ENCODE data around the gene SOD2.
A peak's percentile ranks its signal among the peaks of the same experiment; 100 is the strongest.
"Not testable (repeated sequence)": the region's sequence is repeated elsewhere in the genome, so short reads cannot be mapped to it uniquely, and the experiment has no call there.

The SOD2 gene

DNA sequence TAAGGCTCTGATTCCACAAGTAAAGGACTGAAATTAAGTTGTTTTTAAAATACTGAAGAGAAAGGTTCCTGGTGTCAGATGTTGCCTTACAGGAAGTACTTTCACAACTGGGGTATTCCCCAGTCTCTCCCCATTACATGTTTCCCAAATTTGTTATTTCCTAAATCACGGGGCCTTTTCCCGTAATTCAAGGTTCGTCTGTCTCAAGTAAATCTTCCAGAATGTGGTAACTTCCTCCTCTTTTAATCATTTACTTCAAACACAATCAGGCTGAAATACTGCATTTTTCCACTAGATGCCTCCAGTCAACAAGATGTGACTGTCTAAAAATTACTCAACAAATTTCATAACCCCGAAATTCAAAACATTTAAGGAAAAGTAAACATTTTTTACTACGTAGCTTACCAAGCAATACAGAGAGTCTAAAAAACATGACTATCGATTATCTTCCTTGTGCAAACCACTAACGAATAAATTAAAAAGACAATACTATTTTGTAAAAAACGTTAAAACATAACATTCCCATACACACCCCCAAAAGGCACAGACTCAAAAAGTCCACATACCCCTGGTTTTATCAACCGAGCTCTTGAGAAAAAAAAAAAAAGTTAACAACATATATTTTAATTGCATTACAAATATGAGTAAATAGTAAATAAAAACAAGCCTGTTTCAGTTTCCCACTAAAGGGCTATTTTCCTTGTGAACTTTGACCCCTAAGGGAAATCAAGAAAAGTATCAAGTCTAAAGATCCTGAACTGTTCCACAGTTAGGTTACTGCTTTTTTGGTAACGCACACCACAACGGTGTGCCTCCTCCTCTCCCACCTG lies 1.7 kb downstream of the SOD2 start:
- H3K27ac ChIP-seq = peak overlapping the region; percentile 92 to 94
- intact Hi-C loops (cut with DNase I; ENCODE audit: low total_unique reads) = loop anchor here (5.0 to 10.0 kb wide), 2 partner anchors 161 to 253 kb away; no protein-coding TSS in a partner anchor
- DNase-seq = no peak
- TF ChIP-seq, protein P1, sequence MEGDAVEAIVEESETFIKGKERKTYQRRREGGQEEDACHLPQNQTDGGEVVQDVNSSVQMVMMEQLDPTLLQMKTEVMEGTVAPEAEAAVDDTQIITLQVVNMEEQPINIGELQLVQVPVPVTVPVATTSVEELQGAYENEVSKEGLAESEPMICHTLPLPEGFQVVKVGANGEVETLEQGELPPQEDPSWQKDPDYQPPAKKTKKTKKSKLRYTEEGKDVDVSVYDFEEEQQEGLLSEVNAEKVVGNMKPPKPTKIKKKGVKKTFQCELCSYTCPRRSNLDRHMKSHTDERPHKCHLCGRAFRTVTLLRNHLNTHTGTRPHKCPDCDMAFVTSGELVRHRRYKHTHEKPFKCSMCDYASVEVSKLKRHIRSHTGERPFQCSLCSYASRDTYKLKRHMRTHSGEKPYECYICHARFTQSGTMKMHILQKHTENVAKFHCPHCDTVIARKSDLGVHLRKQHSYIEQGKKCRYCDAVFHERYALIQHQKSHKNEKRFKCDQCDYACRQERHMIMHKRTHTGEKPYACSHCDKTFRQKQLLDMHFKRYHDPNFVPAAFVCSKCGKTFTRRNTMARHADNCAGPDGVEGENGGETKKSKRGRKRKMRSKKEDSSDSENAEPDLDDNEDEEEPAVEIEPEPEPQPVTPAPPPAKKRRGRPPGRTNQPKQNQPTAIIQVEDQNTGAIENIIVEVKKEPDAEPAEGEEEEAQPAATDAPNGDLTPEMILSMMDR (IDR thresholded peaks at IDR 0.05) = peak; percentile 82 to 95
- no peaks in the 10 kb centered on the region for H3K27me3 ChIP-seq
- H3K36me3 ChIP-seq = peaks cover 27 to 34% (median 33%) of the 10 kb centered on the region in 3 donors
- H3K4me3 ChIP-seq = peak overlapping the region; percentile 81 to 88
- H3K9me3 ChIP-seq = no peaks in the 10 kb centered on the region
- H3K4me1 ChIP-seq = peaks cover 0 to 55% (median 20%) of the 10 kb centered on the region in 4 donors

DNA sequence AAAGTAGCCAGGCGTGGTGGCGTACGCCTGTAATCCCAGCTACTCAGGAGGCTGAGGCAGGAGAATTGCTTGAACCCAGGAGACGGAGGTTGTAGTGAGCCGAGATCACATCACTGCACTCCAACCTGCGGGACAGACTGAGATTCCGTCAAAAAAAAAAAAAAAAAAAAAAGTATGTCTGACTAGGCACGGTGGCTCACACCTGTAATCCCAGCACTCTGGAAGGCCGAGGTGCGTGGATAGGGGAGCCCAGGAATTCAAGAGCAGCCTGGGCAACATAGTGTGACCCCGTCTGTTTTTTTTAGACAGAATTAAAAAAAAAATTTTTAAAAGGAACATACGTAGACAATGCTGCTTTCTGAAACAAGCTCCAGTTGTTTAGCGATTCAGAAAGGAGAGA lies 2.9 kb downstream of the SOD2 start:
- H3K27ac ChIP-seq, DNase-seq, H3K27me3 ChIP-seq, H3K9me3 ChIP-seq: not testable (repeated sequence)
- H3K4me1 ChIP-seq = peaks cover 0 to 58% (median 20%) of the 10 kb centered on the region in 4 donors
- H3K36me3 ChIP-seq = peaks cover 34 to 45% (median 44%) of the 10 kb centered on the region in 3 donors
- intact Hi-C loops (cut with DNase I; ENCODE audit: low total_unique reads) = loop anchor here (5.0 to 10.0 kb wide), 2 partner anchors 162 to 255 kb away; no protein-coding TSS in a partner anchor
- H3K4me3 ChIP-seq = peak overlapping the region in 1 of 2 donors; percentile 88

DNA sequence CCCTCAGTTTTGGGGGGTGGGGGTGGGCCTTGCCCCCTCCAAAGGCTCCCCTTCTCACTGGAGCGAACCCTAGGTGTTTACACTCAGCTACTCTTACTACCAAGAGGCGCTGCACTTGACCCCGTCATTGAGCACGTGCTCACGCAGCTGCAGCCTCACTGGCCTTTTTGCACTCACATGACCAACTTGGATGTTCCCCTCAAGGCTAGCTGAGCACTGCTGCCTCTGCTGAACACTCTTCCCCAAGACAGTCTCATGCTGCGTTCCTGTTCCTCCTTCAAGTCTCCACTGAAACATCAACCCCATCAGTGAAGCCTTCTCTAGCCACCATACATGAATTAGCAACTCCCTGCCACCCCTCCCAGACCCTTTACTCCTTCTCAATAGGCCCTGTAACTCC lies 4.0 kb downstream of the SOD2 start:
- TF ChIP-seq, protein P1 (IDR thresholded peaks at IDR 0.05) = no peak
- intact Hi-C loops (cut with DNase I; ENCODE audit: low total_unique reads) = no loop called here
- Histone ChIP-seq H3K4me1 (peaks cover 0 to 50% (median 13%) of the 10 kb centered on the region in 4 donors), H3K27me3 (no peaks in the 10 kb centered on the region), H3K36me3 (peaks cover 44 to 55% (median 54%) of the 10 kb centered on the region in 3 donors), H3K9me3 (no peaks in the 10 kb centered on the region), H3K27ac (no peak overlapping the region), H3K4me3 (peak overlapping the region in 1 of 2 donors; percentile 88)
- DNase-seq = no peak

DNA sequence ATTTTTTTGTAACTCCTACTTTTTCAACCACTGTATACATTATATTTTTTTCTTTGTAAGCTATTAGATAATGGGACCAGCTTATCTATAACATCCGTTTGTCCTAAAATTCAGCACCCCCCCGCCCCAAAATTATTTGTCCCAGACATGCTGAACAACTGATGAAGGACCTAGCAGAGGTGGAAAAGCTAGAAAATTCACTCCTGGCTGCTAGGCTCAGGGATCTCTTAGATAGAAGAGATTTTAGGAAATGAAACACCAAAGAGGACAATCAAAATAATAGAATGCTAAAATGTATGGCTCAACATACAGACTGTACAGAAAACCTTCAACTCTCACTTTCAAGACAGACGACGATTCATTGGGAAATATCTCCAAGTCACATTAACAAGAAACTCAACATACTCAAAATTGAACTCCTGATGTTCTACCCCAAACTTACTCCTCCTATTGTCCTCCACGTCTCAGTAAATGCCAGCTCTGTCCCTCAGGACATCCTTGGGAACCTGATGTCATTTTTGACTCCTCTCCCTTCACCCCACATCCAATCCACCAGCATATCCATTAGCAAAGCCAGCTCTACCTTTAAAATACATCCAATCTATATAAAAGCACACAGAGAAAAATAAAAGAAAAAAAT lies 4.7 kb downstream of the SOD2 start:
- peak overlapping the region in 1 of 2 donors; percentile 88 for H3K4me3 ChIP-seq
- H3K36me3 ChIP-seq = peaks cover 50 to 61% (median 60%) of the 10 kb centered on the region in 3 donors
- H3K27ac ChIP-seq = no peak overlapping the region
- H3K27me3 ChIP-seq = no peaks in the 10 kb centered on the region
- no peaks in the 10 kb centered on the region for H3K9me3 ChIP-seq
- no peak for DNase-seq
- intact Hi-C loops (cut with DNase I; ENCODE audit: low total_unique reads) = no loop called here
- TF ChIP-seq, protein P1 (IDR thresholded peaks at IDR 0.05) = no peak
- peaks cover 0 to 47% (median 9%) of the 10 kb centered on the region in 4 donors for H3K4me1 ChIP-seq

DNA sequence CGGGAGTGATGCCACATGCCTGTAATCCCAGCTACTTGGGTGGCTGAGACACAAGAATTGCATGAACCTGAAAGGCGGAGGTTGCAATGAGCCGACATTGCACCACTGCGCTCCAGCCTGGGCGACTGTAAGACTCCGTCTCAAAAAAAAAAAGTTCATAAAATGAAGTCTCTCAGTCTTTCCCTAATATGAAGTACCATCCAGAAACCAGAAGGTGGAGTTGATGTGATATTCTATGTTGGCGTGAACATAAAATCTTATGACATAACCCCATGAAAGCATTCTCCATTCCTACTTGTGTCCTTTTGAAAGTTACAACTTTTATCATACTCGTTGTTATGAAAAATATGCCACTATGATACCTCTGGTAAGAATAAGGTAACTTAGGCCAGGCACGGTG lies 5.7 kb downstream of the SOD2 start:
- no peaks in the 10 kb centered on the region for H3K27me3 ChIP-seq
- TF ChIP-seq, protein P1 (IDR thresholded peaks at IDR 0.05) = no peak
- peaks cover 60 to 72% (median 71%) of the 10 kb centered on the region in 3 donors for H3K36me3 ChIP-seq
- intact Hi-C loops (cut with DNase I; ENCODE audit: low total_unique reads) = no loop called here
- no peaks in the 10 kb centered on the region for H3K9me3 ChIP-seq
- H3K4me3 ChIP-seq = peak overlapping the region in 1 of 2 donors; percentile 3
- H3K27ac ChIP-seq = no peak overlapping the region
- peaks cover 0 to 47% (median 9%) of the 10 kb centered on the region in 4 donors for H3K4me1 ChIP-seq
- no peak for DNase-seq

DNA sequence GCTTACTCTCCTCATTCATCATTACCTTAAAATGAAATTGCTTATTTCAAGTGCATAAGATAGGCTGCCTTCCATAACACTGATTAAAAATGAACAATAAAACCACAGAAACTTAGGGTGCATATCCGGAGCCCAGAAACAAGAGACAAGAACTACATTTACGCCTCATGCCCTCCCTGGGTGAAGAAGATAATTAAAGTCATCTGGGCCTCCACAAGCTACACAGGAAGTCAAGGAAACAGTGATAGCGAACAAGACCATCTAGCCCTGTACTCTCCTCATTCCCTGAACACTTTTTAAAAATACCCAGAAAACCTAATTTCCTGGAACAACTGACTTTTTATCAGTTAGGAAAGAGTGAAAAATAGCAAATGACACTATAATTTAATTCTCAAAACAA lies 6.3 kb downstream of the SOD2 start:
- no peak for DNase-seq
- H3K4me1 ChIP-seq = peaks cover 0 to 41% (median 9%) of the 10 kb centered on the region in 4 donors
- intact Hi-C loops (cut with DNase I; ENCODE audit: low total_unique reads) = no loop called here
- no peak overlapping the region for H3K27ac ChIP-seq
- H3K4me3 ChIP-seq = peak overlapping the region in 1 of 2 donors; percentile 4
- TF ChIP-seq, protein P1 (IDR thresholded peaks at IDR 0.05) = no peak
- H3K9me3 ChIP-seq = no peaks in the 10 kb centered on the region
- H3K27me3 ChIP-seq = no peaks in the 10 kb centered on the region
- peaks cover 67 to 78% (median 77%) of the 10 kb centered on the region in 3 donors for H3K36me3 ChIP-seq
